Muscle layer of colon (tissue), 2 donors: ENCODE measurements around the gene ZFHX2.

Experiments used
- H3K27ac ChIP-seq: one replicate; pipeline ENCODE4 v1.7.0; 2013; ENCODE audit warnings: low read depth, mild to moderate bottlenecking, low read length, moderate library complexity
- H3K27me3 ChIP-seq, 2 donors: one replicate each; pipeline ENCODE4 v1.7.0; 2013; ENCODE audit warnings: low read length in 2 of 2, mild to moderate bottlenecking in 2 of 2; ENCODE audit not compliant: insufficient read depth in 2 of 2, control insufficient read depth in 1 of 2
- H3K36me3 ChIP-seq: one replicate; pipeline ENCODE4 v1.7.0; 2013; ENCODE audit warnings: mild to moderate bottlenecking, low read length; ENCODE audit not compliant: insufficient read depth
- H3K4me1 ChIP-seq: one replicate; pipeline ENCODE4 v1.7.0; 2013; ENCODE audit warnings: mild to moderate bottlenecking, low read length; ENCODE audit not compliant: insufficient read depth
- H3K4me3 ChIP-seq, 2 donors: one replicate each; pipeline ENCODE4 v1.7.0; 2013; ENCODE audit warnings: low read length in 2 of 2, low read depth in 1 of 2, mild to moderate bottlenecking in 1 of 2, moderate library complexity in 1 of 2
- H3K9ac ChIP-seq: one replicate; pipeline ENCODE4 v1.7.0; 2013; ENCODE audit warnings: low read length
- H3K9me3 ChIP-seq: one replicate; pipeline ENCODE4 v1.7.0; 2013; ENCODE audit warnings: mild to moderate bottlenecking, low read length
- donor health status: abdominal sarcoma.
- donor health status: Adenocarcinoma of cecum.

Gene ZFHX2

DNA sequence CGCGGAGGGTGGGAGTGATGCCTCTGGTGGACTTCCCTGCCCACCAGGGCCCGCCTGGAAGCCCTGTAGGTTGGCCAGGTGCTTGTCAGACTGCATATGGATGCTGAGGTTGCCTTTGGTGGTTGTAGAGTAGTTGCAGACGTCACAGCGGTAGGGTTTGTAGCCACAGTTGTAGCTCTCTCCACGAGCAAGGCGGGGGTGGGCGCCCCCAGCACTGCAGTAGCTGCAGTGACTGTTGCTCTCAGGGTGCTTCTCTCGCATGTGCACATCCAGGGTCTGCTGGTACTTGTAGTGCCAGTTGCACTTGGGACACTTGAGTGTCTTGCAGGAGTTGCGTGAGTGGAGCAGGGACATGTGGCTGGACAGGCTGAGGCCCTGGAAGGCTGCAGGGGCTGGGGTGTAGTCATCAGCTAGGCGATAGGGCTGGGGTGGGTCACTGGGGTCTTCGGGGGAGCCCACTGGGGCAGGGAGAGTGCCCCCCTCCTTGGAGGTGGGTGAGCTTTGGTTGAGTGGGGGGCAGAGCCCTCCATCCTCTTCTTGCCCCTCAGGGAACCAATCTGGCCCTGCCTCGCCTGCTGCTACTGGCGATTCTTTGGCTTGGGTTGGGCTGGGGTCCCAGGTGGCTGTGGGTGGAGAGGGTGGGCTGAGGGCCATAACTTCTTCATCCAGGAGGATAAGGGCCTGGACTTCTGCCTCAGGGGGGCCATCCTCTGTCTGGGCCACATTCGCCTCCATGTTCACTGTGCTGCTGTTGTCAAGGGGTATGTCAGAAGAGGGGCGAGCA lies 17.7 kb downstream of the ZFHX2 start:
- no peaks in the 10 kb centered on the region for H3K36me3 ChIP-seq
- no peaks in the 10 kb centered on the region for H3K27me3 ChIP-seq
- H3K9me3 ChIP-seq, result no peaks in the 10 kb centered on the region
- no peak overlapping the region for H3K27ac ChIP-seq
- H3K9ac ChIP-seq, result no peak overlapping the region
- no peaks in the 10 kb centered on the region for H3K4me1 ChIP-seq
- H3K4me3 ChIP-seq, result no peak overlapping the region

- Histone ChIP-seq H3K4me3 (no peak overlapping the region), H3K27me3 (no peaks in the 10 kb centered on the region), H3K4me1 (no peaks in the 10 kb centered on the region), H3K9me3 (no peaks in the 10 kb centered on the region), H3K9ac (no peak overlapping the region), H3K36me3 (no peaks in the 10 kb centered on the region), H3K27ac (no peak overlapping the region)
Measured at GRCh38 chr14:23532658-23533057, 18.9 kb downstream of the ZFHX2 start.

- no peak overlapping the region for H3K27ac ChIP-seq
- no peaks in the 10 kb centered on the region for H3K4me1 ChIP-seq
- no peaks in the 10 kb centered on the region for H3K9me3 ChIP-seq
- no peaks in the 10 kb centered on the region for H3K36me3 ChIP-seq
- H3K4me3 ChIP-seq, result no peak overlapping the region
- no peak overlapping the region for H3K9ac ChIP-seq
- H3K27me3 ChIP-seq, result no peaks in the 10 kb centered on the region
Measured at GRCh38 chr14:23531391-23531790, 20.2 kb downstream of the ZFHX2 start.

DNA sequence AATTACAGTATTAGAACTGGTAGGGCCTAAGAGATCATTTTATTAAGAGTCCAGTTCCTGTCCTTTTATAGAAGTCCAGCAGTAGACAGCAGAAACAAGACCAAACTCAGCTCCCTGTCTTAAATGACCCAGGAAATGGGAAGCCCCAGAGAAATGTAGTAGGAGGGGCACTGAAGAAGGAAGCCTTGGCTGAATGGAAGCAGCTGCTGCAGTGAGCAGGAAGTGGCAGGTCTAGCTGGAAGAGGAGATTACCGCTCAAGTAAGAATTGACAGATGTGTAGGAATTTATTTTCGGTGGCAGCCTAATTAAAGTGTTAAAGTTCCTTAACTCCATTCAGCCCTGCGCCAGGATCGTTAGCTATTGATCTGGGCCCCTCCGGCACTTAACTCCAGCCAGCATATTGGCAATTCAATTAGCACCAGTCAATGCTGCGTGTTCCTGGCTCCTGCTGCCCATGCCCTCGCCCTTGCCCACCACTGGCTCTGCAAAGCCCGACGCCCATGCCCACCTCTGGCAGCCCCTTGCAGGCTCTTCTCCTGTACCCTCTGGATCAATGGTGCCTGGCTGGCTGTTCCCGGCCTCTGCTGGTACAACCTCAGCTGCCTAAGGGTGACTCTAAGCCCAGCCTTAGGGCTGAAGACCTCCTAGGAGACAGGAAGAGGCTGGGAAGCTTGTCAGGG lies 21.1 kb downstream of the ZFHX2 start:
- Histone ChIP-seq H3K9me3 (no peaks in the 10 kb centered on the region), H3K36me3 (no peaks in the 10 kb centered on the region), H3K27ac (no peak overlapping the region), H3K27me3 (no peaks in the 10 kb centered on the region), H3K4me1 (no peaks in the 10 kb centered on the region), H3K9ac (no peak overlapping the region), H3K4me3 (no peak overlapping the region)

- Histone ChIP-seq H3K9me3 (no peaks in the 10 kb centered on the region), H3K27ac (no peak overlapping the region), H3K4me3 (no peak overlapping the region), H3K27me3 (no peaks in the 10 kb centered on the region), H3K36me3 (no peaks in the 10 kb centered on the region), H3K4me1 (no peaks in the 10 kb centered on the region), H3K9ac (no peak overlapping the region)
Measured at GRCh38 chr14:23529016-23529415, 22.5 kb downstream of the ZFHX2 start.

GRCh38 chr14:23528555-23528954 lies 23.0 kb downstream of the ZFHX2 start:
- no peaks in the 10 kb centered on the region for H3K27me3 ChIP-seq
- H3K27ac ChIP-seq, result no peak overlapping the region
- H3K4me3 ChIP-seq, result no peak overlapping the region
- no peaks in the 10 kb centered on the region for H3K36me3 ChIP-seq
- H3K9ac ChIP-seq, result no peak overlapping the region
- no peaks in the 10 kb centered on the region for H3K4me1 ChIP-seq
- no peaks in the 10 kb centered on the region for H3K9me3 ChIP-seq

DNA sequence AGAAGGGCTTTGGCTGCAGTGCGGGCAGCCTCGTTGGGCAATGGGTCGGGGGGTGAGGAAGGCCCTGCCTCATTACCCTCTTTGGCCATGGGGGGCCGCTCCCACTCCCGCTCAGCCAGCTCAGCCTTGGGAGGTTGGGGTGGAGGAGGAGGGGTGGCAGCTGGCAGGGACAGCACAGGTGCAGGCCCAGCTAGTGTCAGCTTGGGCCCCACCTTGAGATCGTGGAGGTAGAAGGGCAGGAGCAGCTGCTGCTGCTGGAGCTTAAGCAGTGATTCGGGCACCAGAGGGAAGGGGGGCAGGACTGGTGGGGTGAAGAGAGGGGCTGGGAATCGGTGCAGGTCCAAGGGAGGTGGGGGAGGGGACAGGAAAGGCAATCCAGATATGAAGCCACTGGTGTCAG lies 26.0 kb downstream of the ZFHX2 start:
- no peaks in the 10 kb centered on the region for H3K27me3 ChIP-seq
- no peak overlapping the region for H3K9ac ChIP-seq
- H3K27ac ChIP-seq, result no peak overlapping the region
- no peak overlapping the region for H3K4me3 ChIP-seq
- no peaks in the 10 kb centered on the region for H3K4me1 ChIP-seq
- H3K36me3 ChIP-seq, result no peaks in the 10 kb centered on the region
- H3K9me3 ChIP-seq, result no peaks in the 10 kb centered on the region

DNA sequence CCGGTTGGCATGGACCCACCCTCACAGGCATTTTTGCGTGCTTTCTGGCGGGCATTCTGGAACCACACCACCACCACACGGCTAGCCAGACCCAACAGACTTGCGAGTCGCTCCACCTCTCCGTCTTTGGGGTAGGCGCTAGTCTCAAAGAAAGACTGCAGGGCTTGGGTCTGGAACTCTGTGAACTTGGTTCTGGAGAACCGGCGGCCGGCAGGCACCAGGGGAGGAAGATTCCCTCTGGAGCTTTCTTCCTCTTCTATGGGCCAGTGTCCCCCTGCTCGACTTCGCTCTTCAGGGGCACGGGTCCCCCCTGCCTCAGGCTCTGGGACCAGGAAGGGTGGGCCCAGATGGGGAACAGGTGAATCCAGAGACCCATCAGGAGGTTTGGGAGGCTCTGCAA lies 26.6 kb downstream of the ZFHX2 start:
- H3K4me3 ChIP-seq, result no peak overlapping the region
- no peak overlapping the region for H3K27ac ChIP-seq
- H3K9me3 ChIP-seq, result no peaks in the 10 kb centered on the region
- no peak overlapping the region for H3K9ac ChIP-seq
- H3K4me1 ChIP-seq, result no peaks in the 10 kb centered on the region
- H3K27me3 ChIP-seq, result no peaks in the 10 kb centered on the region
- no peaks in the 10 kb centered on the region for H3K36me3 ChIP-seq

- Histone ChIP-seq H3K4me3 (no peak overlapping the region), H3K27ac (no peak overlapping the region), H3K4me1 (no peaks in the 10 kb centered on the region), H3K9me3 (no peaks in the 10 kb centered on the region), H3K9ac (no peak overlapping the region), H3K36me3 (no peaks in the 10 kb centered on the region), H3K27me3 (no peaks in the 10 kb centered on the region)
Measured at GRCh38 chr14:23523229-23524016, 28.1 kb downstream of the ZFHX2 start.

- H3K4me1 ChIP-seq, result no peaks in the 10 kb centered on the region
- H3K36me3 ChIP-seq, result no peaks in the 10 kb centered on the region
- H3K9ac ChIP-seq, result no peak overlapping the region
- no peaks in the 10 kb centered on the region for H3K9me3 ChIP-seq
- H3K27me3 ChIP-seq, result no peaks in the 10 kb centered on the region
- no peak overlapping the region for H3K27ac ChIP-seq
- H3K4me3 ChIP-seq, result no peak overlapping the region
Measured at GRCh38 chr14:23522643-23523198, 28.8 kb downstream of the ZFHX2 start.
